HG02610 (cell line): ENCODE measurements around the gene PRF1.

Source experiments
- ATAC-seq: cut with Tn5 transposase; IDR thresholded peaks from one replicate; pipeline ENCODE4 v1.9.1; 2021; ENCODE audit warnings: mild to moderate bottlenecking, moderate library complexity; ENCODE audit not compliant: unreplicated experiment

Gene PRF1

GRCh38 chr10:70562036-70562755 is 40.3 kb downstream of the PRF1 start:
- ATAC-seq: no peak

GRCh38 chr10:70561558-70561957 is 41.0 kb downstream of the PRF1 start:
- ATAC-seq: no peak

- ATAC-seq: no peak
These were observed 41.5 kb downstream of the PRF1 start for GRCh38 chr10:70561070-70561469.

GRCh38 chr10:70560511-70560941 is 42.0 kb downstream of the PRF1 start:
- no peak for ATAC-seq

- no peak for ATAC-seq
These were observed 42.7 kb downstream of the PRF1 start for GRCh38 chr10:70559861-70560260.

- no peak for ATAC-seq
These were observed 43.4 kb downstream of the PRF1 start for GRCh38 chr10:70558871-70559810.

GRCh38 chr10:70558295-70558694 is 44.2 kb downstream of the PRF1 start:
- no peak for ATAC-seq

- ATAC-seq: no peak
These were observed 44.7 kb downstream of the PRF1 start for GRCh38 chr10:70557876-70558275.

GRCh38 chr10:70557086-70557845 is 45.3 kb downstream of the PRF1 start:
- ATAC-seq: no peak

- no peak for ATAC-seq
These were observed 47.2 kb downstream of the PRF1 start for GRCh38 chr10:70555371-70555770.

GRCh38 chr10:70552586-70552985 is 50.0 kb downstream of the PRF1 start:
- no peak for ATAC-seq

- no peak for ATAC-seq
These were observed 50.5 kb downstream of the PRF1 start for GRCh38 chr10:70551971-70552422.

- no peak for ATAC-seq
These were observed 51.1 kb downstream of the PRF1 start for GRCh38 chr10:70551466-70551865.

GRCh38 chr10:70550459-70550858 is 52.1 kb downstream of the PRF1 start:
- ATAC-seq: no peak

GRCh38 chr10:70549962-70550458 is 52.5 kb downstream of the PRF1 start:
- ATAC-seq: no peak

- ATAC-seq: no peak
These were observed 53.1 kb downstream of the PRF1 start for GRCh38 chr10:70549351-70549961.
